MM.1S (cell line): ENCODE data around the gene DNAJC27.

Experiments
- DNase-seq: peaks from one replicate; pipeline ENCODE4 v3.0.0-alpha.2; 2015
- H2AFZ ChIP-seq: fragments of 300-600 bp; sonication (generic); 2 replicates; pipeline ENCODE4 v1.6.0; 2016; ENCODE audit warnings: antibody characterized with exemption, low read length
- H3F3A ChIP-seq: fragments of 300-600 bp; sonication (generic); 2 replicates; pipeline ENCODE4 v1.6.1; 2016; ENCODE audit warnings: mild to moderate bottlenecking, antibody characterized with exemption, low read length, moderate library complexity, mixed read lengths; ENCODE audit not compliant: insufficient read depth
- H3K27ac ChIP-seq: fragments of 300-600 bp; sonication (generic); 2 replicates; pipeline ENCODE4 v1.5.1; 2016; ENCODE audit warnings: mild to moderate bottlenecking, low read length
- H3K27me3 ChIP-seq: fragments of 300-600 bp; sonication (generic); replicated peaks from 2 replicates; pipeline ENCODE4 v1.6.0; 2016; ENCODE audit warnings: low read length; ENCODE audit not compliant: insufficient read depth
- H3K36me3 ChIP-seq: fragments of 300-600 bp; sonication (generic); replicated peaks from 2 replicates; pipeline ENCODE4 v1.6.1; 2016; ENCODE audit warnings: mild to moderate bottlenecking, low read length, mixed read lengths; ENCODE audit not compliant: insufficient read depth
- H3K4me1 ChIP-seq: fragments of 300-600 bp; sonication (generic); 2 replicates; pipeline ENCODE4 v1.6.1; 2016; ENCODE audit warnings: low read length, mixed read lengths
- H3K4me2 ChIP-seq: fragments of 300-600 bp; sonication (generic); 2 replicates; pipeline ENCODE4 v1.6.0; 2016; ENCODE audit warnings: low read depth, low read length
- H3K4me3 ChIP-seq: fragments of 300-600 bp; sonication (generic); 2 replicates; pipeline ENCODE4 v1.5.1; 2016; ENCODE audit warnings: low read length, mixed read lengths
- H3K79me2 ChIP-seq: fragments of 300-600 bp; sonication (generic); 2 replicates; pipeline ENCODE4 v1.6.1; 2016; ENCODE audit warnings: mixed run types, low read length, mixed read lengths
- H3K9ac ChIP-seq: fragments of 300-600 bp; sonication (generic); 2 replicates; pipeline ENCODE4 v1.6.1; 2016; ENCODE audit warnings: low read length, mixed read lengths
- H3K9me2 ChIP-seq: fragments of 300-600 bp; sonication (generic); replicated peaks from 2 replicates; pipeline ENCODE4 v1.6.1; 2016; ENCODE audit warnings: mild to moderate bottlenecking, low read length, mixed read lengths; ENCODE audit not compliant: insufficient read depth
- H3K9me3 ChIP-seq: fragments of 300-600 bp; sonication (generic); replicated peaks from 2 replicates; pipeline ENCODE4 v1.6.1; 2016; ENCODE audit warnings: mild to moderate bottlenecking, low read length, mixed read lengths; ENCODE audit not compliant: insufficient read depth
- H4K20me1 ChIP-seq: fragments of 300-600 bp; sonication (generic); 2 replicates; pipeline ENCODE4 v1.6.1; 2016; ENCODE audit warnings: mild to moderate bottlenecking, low read length, moderate library complexity, mixed read lengths; ENCODE audit not compliant: insufficient read depth
- CTCF ChIP-seq: fragments of 300-600 bp; sonication (generic); IDR thresholded peaks from 2 replicates; pipeline ENCODE4 v1.5.1; 2016; ENCODE audit warnings: antibody characterized with exemption, low read length, mixed read lengths
- EZH2 ChIP-seq: fragments of 300-600 bp; sonication (generic); optimal IDR thresholded peaks from 2 replicates; pipeline ENCODE3; 2017; ENCODE audit warnings: low read depth, mild to moderate bottlenecking, antibody characterized with exemption, low read length, mixed read lengths
- EZH2phosphoT487 ChIP-seq: fragments of 300-600 bp; sonication (generic); IDR thresholded peaks from 2 replicates; pipeline ENCODE4 v1.6.1; 2018; ENCODE audit warnings: antibody characterized with exemption, low read length

The DNAJC27 gene

GRCh38 chr2:24977631-24978030, 5.9 kb upstream of the DNAJC27 start:
- Histone ChIP-seq H3K27ac (no peak overlapping the region), H4K20me1 (no peaks in the 10 kb centered on the region), H3K4me2 (no peak overlapping the region), H3K79me2 (peaks cover 6% of the 10 kb centered on the region; the same call in 1 of the 2 replicates), H2AFZ (no peak overlapping the region), H3K9ac (no peak overlapping the region), H3K4me3 (no peak overlapping the region), H3K9me2 (no peaks in the 10 kb centered on the region), H3K4me1 (0 out of 2 replicates have a peak, but pooled peaks cover 5% of the 10 kb centered on the region), H3K36me3 (no peaks in the 10 kb centered on the region), H3K9me3 (no peaks in the 10 kb centered on the region; the same call in 1 of the 2 replicates), H3K27me3 (no peaks in the 10 kb centered on the region), H3F3A (peaks cover 2% of the 10 kb centered on the region; the same call in 1 of the 2 replicates)
- TF ChIP-seq EZH2 (no peak), CTCF (no peak), EZH2phosphoT487 (no peak)
- DNase-seq, result no peak

- no peak overlapping the region for H3K4me3 ChIP-seq
- H3K36me3 ChIP-seq, result no peaks in the 10 kb centered on the region
- no peak overlapping the region for H3K9ac ChIP-seq
- H3K27ac ChIP-seq, result no peak overlapping the region
- no peak overlapping the region for H3K4me2 ChIP-seq
- no peaks in the 10 kb centered on the region for H3K9me3 ChIP-seq
- no peak for DNase-seq
- peaks cover 9% of the 10 kb centered on the region; the same call in 1 of the 2 replicates for H3K4me1 ChIP-seq
- peaks cover 8% of the 10 kb centered on the region; the same call in 1 of the 2 replicates for H3F3A ChIP-seq
- H3K9me2 ChIP-seq, result no peaks in the 10 kb centered on the region
- peaks cover 35% of the 10 kb centered on the region for H3K79me2 ChIP-seq
- no peaks in the 10 kb centered on the region for H4K20me1 ChIP-seq
- H2AFZ ChIP-seq, result no peak overlapping the region
- no peaks in the 10 kb centered on the region for H3K27me3 ChIP-seq
- no peak for TF ChIP-seq EZH2phosphoT487
- TF ChIP-seq EZH2, result no peak
- no peak for TF ChIP-seq CTCF
Observed at GRCh38 chr2:24973812-24974211, 2.1 kb upstream of the DNAJC27 start.

- peaks cover 8% of the 10 kb centered on the region; the same call in 1 of the 2 replicates for H3F3A ChIP-seq
- H3K27me3 ChIP-seq, result no peaks in the 10 kb centered on the region
- H3K4me2 ChIP-seq, result peak overlapping the region; percentile 96
- peak overlapping the region; percentile 82 for H3K4me3 ChIP-seq
- peak overlapping the region; percentile 81 for H2AFZ ChIP-seq
- H3K4me1 ChIP-seq, result peaks cover 9% of the 10 kb centered on the region; the same call in 1 of the 2 replicates
- no peaks in the 10 kb centered on the region for H3K9me2 ChIP-seq
- peak overlapping the region; percentile 87 for H3K27ac ChIP-seq
- peaks cover 35% of the 10 kb centered on the region for H3K79me2 ChIP-seq
- DNase-seq, result peak; percentile 57
- peak overlapping the region; percentile 99 for H3K9ac ChIP-seq
- no peaks in the 10 kb centered on the region for H3K9me3 ChIP-seq
- no peaks in the 10 kb centered on the region for H3K36me3 ChIP-seq
- H4K20me1 ChIP-seq, result no peaks in the 10 kb centered on the region
- TF ChIP-seq EZH2phosphoT487 (no peak), EZH2 (no peak), CTCF (no peak)
Observed at GRCh38 chr2:24972315-24972961, 683 bp upstream of the DNAJC27 start.
